Pons (tissue), 1 donor: Measurements from ENCODE around the gene B3GALT6.
A peak's percentile ranks its signal among the peaks of the same experiment; 100 is the strongest.

Source experiments
- DNase-seq: peaks from one replicate; pipeline ENCODE4 v3.0.0-alpha.2; 2016; ENCODE audit warnings: low spot score

The B3GALT6 gene

GRCh38 chr1:1231400-1232207, 433 bp upstream of the B3GALT6 start, which contains the start of gene SDF4:
TSS of gene SDF4 (minus strand) at chr1:1232001. CDS start at chr1:1228772, 3,229 bp downstream.
- DNase-seq: peak; percentile 92

DNA sequence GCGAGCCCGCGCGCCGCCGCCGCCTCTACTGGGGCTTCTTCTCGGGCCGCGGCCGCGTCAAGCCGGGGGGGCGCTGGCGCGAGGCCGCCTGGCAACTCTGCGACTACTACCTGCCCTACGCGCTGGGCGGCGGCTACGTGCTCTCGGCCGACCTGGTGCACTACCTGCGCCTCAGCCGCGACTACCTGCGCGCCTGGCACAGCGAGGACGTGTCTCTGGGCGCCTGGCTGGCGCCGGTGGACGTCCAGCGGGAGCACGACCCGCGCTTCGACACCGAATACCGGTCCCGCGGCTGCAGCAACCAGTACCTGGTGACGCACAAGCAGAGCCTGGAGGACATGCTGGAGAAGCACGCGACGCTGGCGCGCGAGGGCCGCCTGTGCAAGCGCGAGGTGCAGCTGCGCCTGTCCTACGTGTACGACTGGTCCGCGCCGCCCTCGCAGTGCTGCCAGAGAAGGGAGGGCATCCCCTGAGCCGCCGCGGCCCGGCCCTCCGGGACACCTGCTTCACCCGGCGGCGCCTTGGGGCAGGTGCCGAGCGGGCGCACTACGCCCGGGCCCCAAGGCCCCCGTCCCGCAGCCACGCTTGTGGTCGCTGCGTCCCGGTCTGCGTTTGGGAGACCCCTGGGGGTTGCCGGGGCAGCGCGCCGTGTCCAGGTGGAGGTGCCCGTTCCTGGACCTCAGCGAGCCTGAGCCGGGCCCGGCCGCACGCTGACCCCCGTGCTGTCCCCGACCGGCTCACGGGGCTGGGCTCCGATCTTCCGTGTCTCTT, 944 bp downstream of the B3GALT6 start:
- DNase-seq: no peak

DNA sequence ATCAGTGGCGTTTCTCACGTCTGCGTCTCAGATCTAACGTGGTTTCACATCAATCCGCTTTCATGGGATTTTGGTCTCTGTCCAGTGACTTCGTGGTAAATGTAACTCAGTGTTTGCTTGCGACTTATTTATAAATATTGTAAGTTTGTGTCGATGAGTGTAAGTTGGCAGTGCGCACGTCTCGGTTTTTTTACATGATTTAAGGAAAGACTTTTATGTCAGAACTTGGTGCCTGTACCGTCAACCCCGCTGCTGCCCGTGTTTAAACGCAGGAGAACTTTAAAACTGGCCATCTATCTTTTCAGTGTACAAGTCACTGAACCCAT, 1.5 kb downstream of the B3GALT6 start:
- DNase-seq: no peak

DNA sequence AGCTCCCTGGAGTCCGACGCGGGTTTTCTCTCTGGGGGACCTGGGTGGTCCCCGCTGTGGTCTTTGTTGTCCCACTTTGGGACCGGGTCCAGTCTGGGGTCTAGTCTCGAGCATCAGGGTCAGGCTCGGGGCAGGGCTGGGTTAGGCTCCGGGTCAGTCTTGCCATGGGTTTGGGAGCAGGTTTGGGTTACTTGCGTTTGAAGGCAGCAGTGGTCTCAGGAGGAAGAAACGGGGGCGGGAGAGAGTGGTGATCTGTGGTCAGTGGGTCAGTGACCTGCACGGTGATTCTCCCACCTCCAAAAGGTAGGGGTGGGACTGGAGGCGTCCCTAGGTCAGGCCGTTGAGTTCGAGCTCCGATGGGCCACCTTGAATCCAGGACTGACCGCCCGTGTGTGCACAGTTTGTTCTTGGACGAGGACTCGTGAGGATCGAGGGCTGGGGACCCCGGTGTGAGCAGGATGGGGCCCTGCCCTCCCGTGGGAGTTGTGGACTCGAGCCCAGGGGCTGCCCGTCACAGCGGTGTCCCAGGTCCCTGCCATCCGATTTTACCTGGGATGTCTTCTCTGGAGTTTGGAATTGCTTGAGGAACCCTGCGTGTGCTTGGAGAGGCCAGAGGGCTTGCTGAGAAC, 2.3 kb downstream of the B3GALT6 start:
- DNase-seq: no peak

DNA sequence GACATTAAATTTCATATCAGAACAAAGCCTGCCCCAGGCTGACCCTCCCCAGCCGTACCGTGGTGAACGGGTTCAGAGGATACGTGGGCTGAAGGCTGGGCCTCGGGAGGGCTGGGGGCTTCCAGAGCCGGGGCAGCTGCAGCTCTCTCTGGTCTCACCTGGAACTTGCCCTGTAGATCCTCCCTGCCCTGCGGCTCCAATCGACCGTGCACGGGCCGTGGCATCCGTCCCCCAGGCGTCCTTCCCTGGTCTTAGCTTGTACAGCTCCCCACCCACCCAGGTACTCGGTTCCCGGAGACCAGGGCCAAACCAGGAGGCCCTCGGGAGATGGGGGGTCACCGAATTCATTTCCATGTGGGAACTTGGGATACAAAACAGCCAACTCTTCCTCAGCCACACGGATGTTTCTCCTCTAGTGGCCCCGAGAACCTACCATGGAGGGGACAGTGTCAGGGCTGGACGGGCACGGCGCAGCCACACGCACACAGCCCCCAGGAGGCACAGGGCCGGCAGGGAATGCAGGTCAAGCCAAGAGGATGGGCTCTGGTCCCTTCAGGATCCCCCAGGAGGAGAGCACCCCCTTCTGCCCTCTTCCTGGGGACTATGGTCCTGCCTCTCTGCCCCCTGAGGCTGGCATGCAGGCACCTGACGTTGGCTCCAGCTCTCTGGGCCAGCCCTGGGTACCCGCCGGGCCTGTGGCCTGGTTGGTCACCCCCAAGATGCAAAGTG, 3.1 kb downstream of the B3GALT6 start:
- DNase-seq: no peak

GRCh38 chr1:1236176-1236763, 4.2 kb downstream of the B3GALT6 start:
- no peak for DNase-seq

DNA sequence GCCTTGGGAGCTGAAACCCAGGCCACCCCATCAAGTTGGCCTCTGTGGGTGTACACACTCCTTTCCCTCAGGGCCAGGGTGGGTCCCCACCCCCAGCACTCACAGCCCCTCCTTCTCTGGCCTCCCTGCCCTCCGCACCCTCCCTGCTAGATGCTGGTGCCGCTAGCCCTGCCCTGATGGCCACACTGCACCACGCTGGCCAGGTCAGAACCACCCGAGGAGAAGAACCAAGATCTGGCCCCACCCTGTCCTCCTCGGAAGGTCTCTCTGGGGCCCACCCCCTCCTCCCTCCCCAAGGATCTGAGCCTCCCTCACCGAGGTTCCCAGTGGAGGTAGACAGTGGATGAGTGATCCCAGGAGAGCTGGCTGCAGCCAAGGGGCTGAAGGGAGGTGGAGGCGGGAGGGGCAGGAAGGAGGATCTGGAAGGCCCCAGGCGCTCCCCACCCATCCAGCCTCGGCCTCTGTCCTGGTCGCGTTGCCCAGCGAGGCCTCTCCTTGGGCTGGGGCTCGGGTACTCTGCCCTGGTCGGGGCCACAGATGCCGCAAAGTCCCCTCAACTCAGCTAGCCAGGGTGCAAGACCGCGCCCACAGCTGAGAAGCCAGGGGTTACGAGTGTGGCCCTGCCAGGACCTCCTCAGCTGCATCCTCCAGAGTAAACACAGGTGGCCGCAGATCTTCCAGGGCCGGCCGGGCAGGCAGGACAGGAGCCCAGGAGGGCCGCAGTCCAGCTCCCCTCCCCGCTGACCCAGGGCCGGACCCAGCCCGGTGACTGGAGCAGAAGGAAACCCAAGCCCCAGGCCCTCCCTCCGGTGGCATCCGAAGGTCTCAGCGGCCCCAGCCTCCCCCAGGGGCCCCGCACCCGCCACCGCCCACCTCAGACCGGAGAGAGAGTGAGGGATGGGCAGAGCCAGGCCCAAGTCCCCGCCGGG, 5.2 kb downstream of the B3GALT6 start:
- no peak for DNase-seq

- DNase-seq: no peak
Observed at GRCh38 chr1:1237874-1238701, 6.1 kb downstream of the B3GALT6 start.

DNA sequence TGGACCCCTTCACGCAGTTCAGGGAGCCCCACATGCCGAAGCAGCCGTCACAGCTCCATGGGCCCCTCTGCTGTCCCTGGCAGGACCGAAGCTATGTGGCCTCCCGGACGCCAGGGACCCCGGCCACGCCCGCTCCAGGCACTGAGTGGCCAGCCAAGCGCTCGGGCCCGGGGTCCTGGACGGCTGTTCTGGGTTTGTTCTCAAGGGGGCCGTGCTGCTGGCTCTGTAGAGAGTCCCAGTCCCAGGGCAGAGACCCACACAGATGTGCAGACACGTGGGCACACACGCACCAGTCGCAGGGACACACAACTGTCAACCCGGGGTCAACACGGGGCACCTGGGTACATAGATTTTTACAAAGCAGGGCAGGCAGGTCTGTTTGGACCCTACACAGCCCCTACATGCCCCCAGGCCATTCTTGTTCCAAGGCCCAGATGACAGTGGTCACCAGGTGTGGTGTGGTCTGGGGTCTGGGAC, 6.7 kb downstream of the B3GALT6 start:
- DNase-seq: no peak

- DNase-seq: no peak
Observed at GRCh38 chr1:1239227-1239613, 7.2 kb downstream of the B3GALT6 start.

DNA sequence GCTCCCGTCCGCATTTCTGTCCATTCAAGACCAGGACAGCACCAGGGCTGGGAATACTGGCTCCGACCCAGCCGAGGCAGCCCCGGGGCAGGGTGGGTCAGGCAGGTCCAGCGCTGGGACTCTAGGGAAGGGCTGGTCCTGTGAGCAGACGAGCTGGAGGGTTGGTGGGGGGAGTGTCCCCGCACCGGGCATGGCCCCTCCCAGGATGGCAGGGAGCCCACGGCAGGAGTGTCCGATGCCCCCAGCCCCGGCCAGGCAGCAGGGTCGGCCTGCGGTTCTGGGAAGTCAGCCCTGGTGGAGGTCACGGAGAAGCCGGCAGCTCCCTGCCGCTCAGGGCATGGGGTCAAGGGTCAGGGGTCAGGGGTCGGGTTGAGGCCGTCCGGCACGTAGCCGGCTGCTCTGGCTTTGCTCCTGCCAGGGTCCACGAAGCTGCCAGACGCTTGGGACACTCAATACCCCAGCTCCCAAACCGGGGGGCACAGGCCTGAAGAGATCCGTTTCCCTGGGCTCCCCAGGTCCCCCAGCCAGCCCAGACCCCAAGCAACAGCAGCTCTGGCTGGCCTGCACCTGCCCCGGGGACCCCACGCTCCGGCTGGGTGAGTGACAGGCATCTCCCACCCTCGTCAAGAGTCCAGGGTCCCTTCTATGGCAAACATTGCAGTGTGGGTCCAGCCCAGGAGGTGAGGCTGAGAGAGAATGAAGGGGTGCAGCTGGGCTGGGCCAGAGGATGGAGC, 7.7 kb downstream of the B3GALT6 start:
- DNase-seq: no peak

GRCh38 chr1:1240348-1240732, 8.3 kb downstream of the B3GALT6 start:
- no peak for DNase-seq

GRCh38 chr1:1240822-1241587, 9.0 kb downstream of the B3GALT6 start:
- DNase-seq: no peak

- DNase-seq: no peak
Observed at GRCh38 chr1:1241588-1242219, 9.7 kb downstream of the B3GALT6 start.

- no peak for DNase-seq
Observed at GRCh38 chr1:1242461-1243265, 10.6 kb downstream of the B3GALT6 start.

DNA sequence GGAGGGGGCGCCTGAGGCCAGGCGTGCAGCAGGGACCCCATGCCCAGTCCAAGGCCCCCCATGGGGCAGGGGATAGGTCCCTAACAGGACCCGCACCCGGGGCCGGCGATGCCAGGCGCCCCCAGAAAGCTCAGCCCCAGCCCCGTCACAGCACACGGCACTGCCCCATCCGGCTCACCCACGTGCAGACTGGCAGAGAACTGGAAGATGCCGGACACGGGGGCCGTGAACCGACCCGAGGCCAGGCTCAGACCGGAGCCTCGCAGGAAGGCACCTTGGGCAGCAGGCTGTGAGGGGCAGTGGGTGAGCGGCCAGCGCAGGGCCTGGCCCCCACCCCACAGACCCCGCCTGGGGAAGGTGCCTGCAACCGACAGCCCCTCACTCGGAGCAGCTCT, 11.2 kb downstream of the B3GALT6 start:
- DNase-seq: no peak

- no peak for DNase-seq
Observed at GRCh38 chr1:1243807-1244191, 11.8 kb downstream of the B3GALT6 start.
